Stimulated activated CD4-positive, alpha-beta T cell treated with anti-CD3 and anti-CD28 coated beads, Interleukin-4, amount 100 ng/mL, for 24 hours (primary cell): Measurements from ENCODE around the gene LRRC1.

Experiments used
- DNase-seq: peaks from one replicate; pipeline ENCODE4 v3.0.0-alpha.2; 2020

LRRC1 gene

DNA sequence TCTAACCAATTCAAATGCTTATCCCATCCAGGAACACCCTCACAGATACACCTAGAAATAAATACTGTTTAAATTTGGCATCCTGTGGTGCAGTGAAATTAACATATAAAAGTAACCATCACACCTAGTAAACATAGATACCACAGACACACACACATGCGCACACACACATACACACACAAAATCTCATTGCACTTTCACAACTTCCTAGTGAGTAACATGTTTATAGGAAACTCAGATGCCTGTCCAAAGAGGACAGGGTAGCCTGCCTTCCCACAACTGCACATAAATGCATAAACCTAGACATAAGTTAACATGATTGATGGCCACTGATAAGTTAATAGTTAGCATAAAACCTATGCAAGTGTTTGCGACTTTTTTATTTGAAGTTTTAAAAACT is 56.8 kb downstream of the LRRC1 start:
- DNase-seq = no peak

GRCh38 chr6:53852805-53853204 is 58.0 kb downstream of the LRRC1 start:
- no peak for DNase-seq

DNA sequence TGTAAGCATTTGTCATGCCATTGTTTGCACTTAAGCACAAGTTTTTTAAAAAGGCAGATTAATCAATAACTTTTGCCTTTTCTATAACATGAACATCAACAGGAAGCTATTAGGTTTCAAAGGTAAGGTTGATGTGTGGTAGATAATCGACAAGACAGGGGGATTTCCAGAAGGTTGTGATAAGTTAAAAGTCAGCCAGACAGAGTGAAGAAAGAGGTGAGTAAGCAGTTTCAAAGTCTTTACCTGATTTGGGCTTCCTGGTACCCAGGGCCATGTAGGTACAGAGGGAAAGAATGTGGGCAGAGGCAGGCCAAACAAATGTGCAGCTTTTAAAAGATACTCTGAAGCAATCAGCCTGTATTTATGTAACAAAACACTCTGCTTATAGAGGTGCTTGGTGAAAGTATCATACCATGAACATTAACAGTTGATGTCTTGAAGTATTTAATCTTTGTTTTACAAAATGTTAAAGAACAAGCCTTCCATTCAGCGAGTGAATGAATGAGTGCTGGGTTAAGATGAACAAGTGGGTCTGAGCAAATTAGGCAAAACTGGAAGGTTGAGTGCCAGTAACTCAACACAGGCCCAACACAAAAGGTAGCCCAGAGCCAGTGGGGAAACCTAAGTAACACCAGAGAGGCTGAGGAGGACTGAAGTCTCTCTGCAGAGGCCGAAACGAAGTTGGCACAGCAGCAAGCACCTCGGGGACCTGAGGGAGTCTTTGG is 60.2 kb downstream of the LRRC1 start:
- DNase-seq = no peak

DNA sequence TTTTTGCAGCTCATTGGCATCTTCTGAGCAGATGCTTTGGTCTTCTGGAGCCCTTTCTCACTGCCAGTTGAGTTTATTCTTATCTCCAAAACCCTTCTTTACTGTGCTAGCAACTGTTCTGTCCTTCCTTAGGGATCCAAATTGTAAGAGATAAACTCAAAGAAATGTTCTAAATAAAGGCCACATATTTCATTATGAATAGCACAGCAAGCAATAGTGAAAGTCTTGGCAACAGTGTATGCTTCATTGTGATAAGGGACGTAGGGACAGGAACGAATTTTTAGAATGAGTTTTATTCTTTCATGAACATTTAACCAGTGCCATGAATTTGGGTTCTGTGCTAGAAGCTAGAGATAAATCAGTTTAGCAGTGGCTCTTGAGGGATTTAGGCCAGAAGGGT is 61.1 kb downstream of the LRRC1 start:
- no peak for DNase-seq

DNA sequence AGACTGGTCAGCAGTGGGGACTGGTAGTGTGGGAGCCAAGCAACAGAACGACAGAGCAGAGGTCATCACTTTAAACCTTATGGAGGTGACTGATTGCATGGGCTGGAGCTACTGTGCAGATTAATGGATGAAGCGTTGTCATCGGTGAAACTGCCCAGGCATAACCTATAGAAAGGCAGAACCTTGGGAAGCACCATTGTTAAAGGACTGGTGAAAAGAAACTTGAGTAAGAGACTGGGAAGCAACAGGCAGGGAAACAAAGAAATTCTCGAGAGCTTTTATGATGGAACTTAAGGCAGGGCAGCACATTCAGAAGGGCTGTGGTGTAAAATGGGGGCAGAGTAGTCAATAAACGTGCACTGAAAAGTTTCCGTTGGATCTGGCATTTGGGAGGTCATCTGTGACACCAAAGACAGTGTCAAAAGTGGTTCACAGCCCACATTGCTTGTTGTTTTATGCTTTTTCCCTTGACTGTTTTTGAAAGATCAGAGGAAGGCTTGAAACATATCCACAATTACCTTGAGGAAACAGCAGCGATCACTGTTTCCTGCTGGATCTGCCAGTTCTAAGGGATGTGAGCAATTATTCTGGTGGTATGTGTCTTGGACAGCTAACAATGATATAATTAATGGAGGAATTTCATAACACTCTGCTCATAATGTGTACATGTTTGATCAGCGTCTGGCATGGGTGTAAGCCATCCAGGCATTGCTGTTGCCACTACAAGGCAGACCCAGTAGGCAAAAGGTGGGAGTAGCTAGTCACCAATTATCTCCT is 62.7 kb downstream of the LRRC1 start:
- DNase-seq = no peak

DNA sequence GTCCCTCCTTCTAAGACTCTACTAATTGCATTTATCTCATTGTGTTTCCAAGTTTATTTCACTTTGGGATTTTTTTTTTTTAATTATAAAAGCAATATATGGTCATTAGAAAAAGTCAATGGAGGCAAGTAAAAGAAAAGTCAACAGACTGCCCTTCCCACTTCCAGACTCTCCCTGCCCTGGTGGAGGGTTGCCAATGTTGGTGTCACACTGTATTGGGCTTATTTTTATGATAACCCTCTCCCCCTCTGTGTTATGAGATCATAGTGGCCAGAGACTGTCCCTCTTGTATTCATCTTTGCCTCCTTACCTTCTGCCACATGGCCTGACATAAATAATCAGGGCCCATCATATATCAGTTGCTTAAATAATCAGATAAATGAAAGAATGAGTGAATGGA is 63.4 kb downstream of the LRRC1 start:
- DNase-seq = no peak

DNA sequence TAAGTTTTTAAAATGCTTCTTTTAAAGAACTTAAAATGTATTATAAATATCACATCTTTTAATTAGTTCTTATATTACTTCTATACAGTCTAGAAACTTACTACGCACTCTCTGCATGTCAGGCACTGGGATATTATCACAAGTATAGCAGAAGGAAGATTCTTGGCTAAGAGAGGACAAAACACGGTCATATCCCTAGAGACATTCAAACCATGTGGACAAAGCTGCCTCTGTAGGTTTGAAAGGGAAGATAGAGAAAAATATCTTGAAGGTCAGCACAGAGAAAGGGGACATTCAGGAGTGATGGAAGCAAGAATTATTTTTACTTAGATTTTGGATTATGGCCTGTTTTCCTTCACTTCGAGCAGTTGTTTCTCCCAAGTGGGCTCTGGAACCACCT is 64.1 kb downstream of the LRRC1 start:
- no peak for DNase-seq

DNA sequence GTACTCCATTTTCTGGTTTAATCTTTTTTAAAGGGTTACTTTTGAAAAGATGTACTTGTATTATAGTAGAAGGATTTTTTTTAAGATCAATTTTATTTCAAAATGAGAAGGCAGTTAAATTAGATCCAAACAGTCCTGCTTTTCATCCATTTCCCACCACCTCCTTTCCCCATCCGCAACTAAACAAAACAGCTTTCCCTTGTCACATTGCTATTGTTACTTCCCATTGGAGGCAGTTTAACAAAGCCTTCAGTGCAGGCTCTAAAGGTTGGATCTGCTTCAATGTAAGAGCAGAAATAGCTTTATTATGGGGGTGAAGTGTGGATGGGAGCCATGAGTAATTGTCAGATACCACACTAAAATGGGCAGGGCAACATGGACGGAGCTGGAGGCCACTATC is 65.7 kb downstream of the LRRC1 start:
- no peak for DNase-seq

GRCh38 chr6:53861518-53861917 is 66.7 kb downstream of the LRRC1 start:
- DNase-seq = no peak

- no peak for DNase-seq
These were observed 68.1 kb downstream of the LRRC1 start for GRCh38 chr6:53862662-53863462.

- no peak for DNase-seq
These were observed 70.0 kb downstream of the LRRC1 start for GRCh38 chr6:53864781-53865180.

GRCh38 chr6:53866226-53866625 is 71.4 kb downstream of the LRRC1 start:
- DNase-seq = no peak

DNA sequence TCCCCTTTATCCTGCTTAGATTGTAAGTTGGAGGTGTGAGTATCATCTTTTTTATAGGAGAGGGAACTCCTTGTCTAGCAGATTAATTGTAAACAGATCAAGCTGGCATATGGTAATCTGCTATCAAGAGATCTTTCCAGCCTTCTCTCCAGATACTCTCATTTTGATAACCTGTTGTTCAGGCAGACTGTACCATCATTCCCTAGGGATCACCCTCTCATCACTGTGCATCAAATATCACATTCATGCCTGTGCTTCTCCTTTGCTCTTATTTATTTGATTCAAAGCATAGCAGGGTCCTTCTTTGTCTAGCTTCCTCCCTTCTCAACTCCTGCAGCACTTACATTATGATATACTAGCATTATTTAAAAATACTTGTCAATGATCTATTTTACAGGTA is 73.8 kb downstream of the LRRC1 start:
- no peak for DNase-seq

GRCh38 chr6:53869964-53870363 is 75.2 kb downstream of the LRRC1 start:
- no peak for DNase-seq

DNA sequence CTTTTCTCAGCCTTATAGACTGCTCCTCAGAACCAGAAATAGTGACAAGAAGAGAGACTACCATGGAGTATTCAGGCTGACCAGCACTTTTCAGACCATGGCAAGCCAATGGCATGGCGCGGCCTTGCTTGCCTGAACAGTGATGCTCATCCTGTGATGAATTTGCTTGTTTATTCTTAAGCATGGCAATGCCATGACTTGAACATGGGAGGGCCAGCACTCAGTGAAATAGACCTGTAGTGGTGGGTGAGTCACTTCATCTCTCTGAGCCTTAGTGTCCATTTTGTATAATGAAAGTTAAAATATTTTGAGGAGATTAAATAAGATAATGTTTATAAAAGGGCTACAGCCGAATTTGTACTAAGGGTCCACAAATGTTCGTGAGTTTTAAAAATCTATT is 79.1 kb downstream of the LRRC1 start:
- DNase-seq = no peak

- DNase-seq = no peak
These were observed 80.2 kb downstream of the LRRC1 start for GRCh38 chr6:53874964-53875363.

GRCh38 chr6:53877151-53877550 is 82.3 kb downstream of the LRRC1 start:
- no peak for DNase-seq

GRCh38 chr6:53878808-53879207 is 84.0 kb downstream of the LRRC1 start:
- DNase-seq = no peak

DNA sequence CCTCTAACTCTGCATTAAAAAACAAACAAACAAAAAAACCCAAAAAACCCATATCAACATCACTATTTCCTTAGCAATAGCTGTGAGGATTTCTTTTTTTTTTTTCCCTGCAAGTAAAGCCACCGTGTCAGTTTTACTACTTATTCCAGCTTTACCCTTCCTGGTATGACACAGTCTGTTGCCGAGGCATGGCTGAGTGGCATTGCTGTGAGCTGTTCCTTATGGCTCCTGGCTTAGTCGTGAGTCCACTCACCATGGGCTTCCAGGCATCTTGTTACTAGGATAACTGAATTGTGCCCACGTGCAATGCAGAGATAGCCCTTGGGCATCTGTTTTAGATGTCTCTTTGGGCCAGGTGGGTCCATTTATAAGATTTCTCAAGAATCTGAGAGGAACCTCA is 84.8 kb downstream of the LRRC1 start:
- DNase-seq = no peak

DNA sequence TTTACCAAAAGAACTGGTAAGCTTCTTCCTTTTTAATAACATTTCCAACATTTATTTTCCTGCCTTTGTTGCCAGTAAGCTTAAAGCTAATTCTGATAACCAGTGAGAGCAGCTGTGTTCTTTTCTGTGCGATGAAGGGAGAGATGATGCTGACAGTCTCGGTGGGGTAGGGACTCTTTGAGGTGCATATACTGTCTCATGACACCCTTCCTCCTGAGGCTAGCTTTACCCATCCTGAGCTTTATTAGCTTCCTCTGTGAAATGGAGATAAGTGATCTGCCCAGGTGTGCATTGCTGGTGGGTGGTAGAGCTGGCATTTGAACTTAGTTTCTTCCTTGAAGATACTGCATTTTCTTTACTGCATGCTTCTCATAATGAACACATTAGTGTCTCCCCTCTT is 92.5 kb downstream of the LRRC1 start:
- DNase-seq = no peak

GRCh38 chr6:53888931-53889330 is 94.1 kb downstream of the LRRC1 start:
- DNase-seq = no peak

DNA sequence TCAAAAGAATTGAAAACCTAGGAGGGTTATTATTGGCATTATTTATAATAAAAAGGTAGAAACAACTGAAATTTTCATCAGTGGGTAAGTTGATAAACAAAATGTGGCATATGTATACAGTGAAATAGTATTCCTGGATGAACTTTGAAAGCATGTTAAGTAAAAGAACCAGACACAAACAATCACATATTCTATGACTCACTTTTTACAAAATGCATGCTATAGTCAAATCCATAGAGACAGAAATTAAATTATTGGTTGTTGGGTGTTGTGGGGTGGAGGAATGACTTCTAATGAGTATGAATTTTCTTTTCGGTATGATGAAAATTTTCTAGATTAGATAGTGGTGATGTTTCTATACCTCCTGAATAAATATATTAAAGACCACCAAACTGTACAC is 94.6 kb downstream of the LRRC1 start:
- no peak for DNase-seq

DNA sequence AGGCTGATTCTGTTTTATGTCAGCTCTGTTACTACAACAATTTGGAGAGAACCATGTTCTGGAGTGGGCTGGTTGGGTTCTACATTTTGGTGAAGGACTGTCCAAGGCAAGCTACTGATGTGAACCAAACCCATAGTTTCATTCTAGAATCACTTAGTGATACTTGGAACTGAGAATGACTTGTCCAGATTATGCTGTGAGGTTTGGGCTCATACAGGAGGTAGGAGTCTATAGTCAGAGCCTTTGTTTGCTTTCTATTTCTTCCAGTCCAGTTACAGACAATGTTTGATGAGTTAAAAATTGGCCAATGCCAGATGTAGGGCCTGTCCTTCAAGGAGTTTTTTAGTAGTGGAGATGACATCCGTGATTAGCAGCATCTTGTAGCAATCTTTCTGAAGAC is 97.9 kb downstream of the LRRC1 start:
- DNase-seq = no peak

DNA sequence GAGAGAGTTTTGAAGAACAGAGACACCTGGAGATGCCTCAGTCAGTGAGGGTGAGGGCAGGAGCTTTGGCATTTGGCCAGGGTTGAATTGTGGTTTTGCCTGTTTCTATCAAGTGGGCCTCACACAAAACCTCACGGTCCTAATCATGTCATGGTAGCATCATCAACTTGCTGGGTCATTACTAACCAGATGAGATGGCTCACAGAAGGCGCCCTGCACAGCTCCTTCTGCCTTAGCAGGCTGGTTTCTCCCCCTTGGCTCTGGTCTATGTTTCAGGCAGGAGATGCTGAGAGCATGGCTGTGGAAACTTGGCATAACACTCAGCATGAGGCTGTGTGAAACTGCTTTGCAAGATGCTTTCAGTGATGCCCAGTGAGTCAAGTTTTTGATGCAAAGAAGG is 99.3 kb downstream of the LRRC1 start:
- peak; percentile 54 for DNase-seq
